Mesenchymal stem cell (in vitro differentiated cells and primary cell): ENCODE results near the gene CCDC136.

ENCODE experiments used
- DNase-seq: peaks from one replicate; pipeline ENCODE4 v3.0.0-alpha.2; 2013
- H2AFZ ChIP-seq: one replicate; pipeline ENCODE4 v1.6.1; 2013; ENCODE audit warnings: low read depth, mild to moderate bottlenecking, control low read depth, inconsistent platforms, low read length, moderate library complexity
- H2AK5ac ChIP-seq: 2 replicates; pipeline ENCODE4 v1.6.1; 2013; ENCODE audit warnings: low read length, moderate library complexity, mild to moderate bottlenecking, inconsistent platforms; ENCODE audit not compliant: severe bottlenecking
- H2BK120ac ChIP-seq: one replicate; pipeline ENCODE4 v1.6.1; 2013; ENCODE audit warnings: low read depth, mild to moderate bottlenecking, inconsistent platforms, low read length, moderate library complexity
- H2BK12ac ChIP-seq, 2 experiments: one replicate each; pipeline ENCODE4 v1.6.1; 2013; ENCODE audit warnings: inconsistent platforms in 2 of 2, low read length in 2 of 2, mild to moderate bottlenecking in 2 of 2, moderate library complexity in 2 of 2, control low read depth in 1 of 2
- H2BK15ac ChIP-seq: one replicate; pipeline ENCODE4 v1.6.1; 2013; ENCODE audit warnings: mild to moderate bottlenecking, low read depth, inconsistent platforms; ENCODE audit not compliant: poor library complexity, severe bottlenecking
- H2BK5ac ChIP-seq: 2 replicates; pipeline ENCODE4 v1.6.1; 2013; ENCODE audit warnings: low read depth, mild to moderate bottlenecking, low read length, control low read depth, inconsistent platforms; ENCODE audit not compliant: poor library complexity, severe bottlenecking
- H3K14ac ChIP-seq, 2 experiments: one replicate each; pipeline ENCODE4 v1.6.1; 2013; ENCODE audit warnings: inconsistent platforms in 2 of 2, low read length in 2 of 2, control low read depth in 1 of 2, mild to moderate bottlenecking in 1 of 2, moderate library complexity in 1 of 2
- H3K18ac ChIP-seq, 2 experiments: one replicate each; pipeline ENCODE4 v1.6.1; 2013; ENCODE audit warnings: inconsistent platforms in 2 of 2, low read length in 2 of 2, control low read depth in 1 of 2, low read depth in 1 of 2, mild to moderate bottlenecking in 1 of 2
- H3K23ac ChIP-seq, 2 experiments: one replicate each; pipeline ENCODE4 v1.6.1; 2013; ENCODE audit warnings: inconsistent platforms in 2 of 2, low read length in 2 of 2, mild to moderate bottlenecking in 2 of 2, moderate library complexity in 2 of 2, control low read depth in 1 of 2
- H3K27ac ChIP-seq: 2 replicates; pipeline ENCODE4 v1.5.1; 2013; ENCODE audit warnings: mild to moderate bottlenecking, moderate library complexity, low read length, control low read depth, inconsistent platforms; ENCODE audit not compliant: poor library complexity, severe bottlenecking
- H3K27me3 ChIP-seq, 2 experiments: 2 replicates each; pipeline versions ENCODE4 v1.6.1 to v1.7.0; 2013; ENCODE audit warnings: low read length in 2 of 2, mild to moderate bottlenecking in 2 of 2, moderate library complexity in 2 of 2, control low read depth in 1 of 2, inconsistent platforms in 1 of 2; ENCODE audit not compliant: control insufficient read depth in 1 of 2, insufficient read depth in 1 of 2
- H3K36me3 ChIP-seq, 2 experiments: 2 replicates each; pipeline versions ENCODE4 v1.6.1 to v1.7.0; 2013; ENCODE audit warnings: low read length in 2 of 2, control low read depth in 1 of 2, inconsistent platforms in 1 of 2, low read depth in 1 of 2, mild to moderate bottlenecking in 1 of 2; ENCODE audit not compliant: insufficient read depth in 2 of 2, control insufficient read depth in 1 of 2
- H3K4ac ChIP-seq, 2 experiments: one replicate each; pipeline ENCODE4 v1.6.1; 2013; ENCODE audit warnings: inconsistent platforms in 2 of 2, low read length in 2 of 2, mild to moderate bottlenecking in 2 of 2, moderate library complexity in 2 of 2, control low read depth in 1 of 2, low read depth in 1 of 2
- H3K4me1 ChIP-seq: 2 replicates; pipeline ENCODE4 v1.6.1; 2013; ENCODE audit warnings: low read depth, low read length, control low read depth; ENCODE audit not compliant: control insufficient read depth, insufficient read depth
- H3K4me2 ChIP-seq: 2 replicates; pipeline ENCODE4 v1.6.1; 2013; ENCODE audit warnings: low read length, mild to moderate bottlenecking, inconsistent platforms; ENCODE audit not compliant: poor library complexity, severe bottlenecking
- H3K4me3 ChIP-seq, 2 experiments: 2 replicates each; pipeline versions ENCODE4 v1.5.1 to v1.7.0; 2013; ENCODE audit warnings: low read length in 2 of 2, mild to moderate bottlenecking in 2 of 2, control low read depth in 1 of 2, low read depth in 1 of 2; ENCODE audit not compliant: insufficient read depth in 1 of 2
- H3K79me1 ChIP-seq: replicated peaks from 2 replicates; pipeline ENCODE4 v1.6.1; 2013; ENCODE audit warnings: mild to moderate bottlenecking, control low read depth, low read length, inconsistent platforms; ENCODE audit not compliant: poor library complexity, severe bottlenecking
- H3K9ac ChIP-seq: 2 replicates; pipeline ENCODE4 v1.7.0; 2013; ENCODE audit warnings: mild to moderate bottlenecking, low read length, moderate library complexity
- H3K9me3 ChIP-seq: 2 replicates; pipeline ENCODE4 v1.7.0; 2013; ENCODE audit warnings: mild to moderate bottlenecking, low read length; ENCODE audit not compliant: control insufficient read depth
- H4K8ac ChIP-seq: one replicate; pipeline ENCODE4 v1.6.1; 2013; ENCODE audit warnings: inconsistent platforms, mild to moderate bottlenecking, low read length, moderate library complexity
- H4K91ac ChIP-seq: one replicate; pipeline ENCODE4 v1.6.1; 2013; ENCODE audit warnings: mild to moderate bottlenecking, low read length, inconsistent platforms
- WGBS: methylation state at CpG from one replicate; pipeline ENCODE4 v1.1.7; 2013; ENCODE audit warnings: mixed read lengths; 5-methylcytosine and 5-hydroxymethylcytosine counted together

The CCDC136 gene

DNA sequence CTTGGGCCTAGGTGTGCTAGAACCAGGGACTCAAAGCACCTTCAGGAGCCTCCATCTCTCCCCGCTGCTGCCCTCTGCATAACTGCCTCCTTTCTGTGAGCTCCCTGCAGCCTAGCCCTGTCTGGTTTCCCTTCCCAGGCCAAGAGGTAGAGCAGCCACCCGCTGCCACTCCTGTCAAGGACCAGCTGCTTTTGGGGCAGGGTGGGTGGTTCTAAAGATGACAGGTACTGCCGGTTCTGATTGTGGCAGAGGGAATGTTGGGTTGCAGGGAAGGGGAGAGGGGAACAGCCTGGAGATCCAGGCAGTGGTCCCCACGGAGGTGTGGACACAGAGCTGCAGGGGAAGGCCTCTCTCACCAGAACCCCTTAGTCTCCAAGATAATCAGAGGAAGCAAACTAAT, 34.7 kb downstream of the CCDC136 start:
- Histone ChIP-seq H2BK120ac (no peak overlapping the region), H2AFZ (no peak overlapping the region), H3K23ac (no peak overlapping the region), H3K27me3 (peaks cover 0 to 8% of the 10 kb centered on the region in 2 experiments), H3K9ac (peak overlapping the region; percentile 50), H3K14ac (no peak overlapping the region), H4K8ac (no peak overlapping the region), H2BK12ac (no peak overlapping the region), H4K91ac (no peak overlapping the region), H2BK5ac (no peak overlapping the region), H3K27ac (no peak overlapping the region), H2BK15ac (peak overlapping the region; percentile 6), H3K36me3 (no peaks in the 10 kb centered on the region), H3K4me2 (no peak overlapping the region), H3K18ac (no peak overlapping the region), H3K9me3 (no peaks in the 10 kb centered on the region), H2AK5ac (no peak overlapping the region), H3K4me3 (no peak overlapping the region), H3K79me1 (no peaks in the 10 kb centered on the region), H3K4me1 (peaks cover 29% of the 10 kb centered on the region), H3K4ac (no peak overlapping the region)
- no peak for DNase-seq
- 96% methylated on average over 4 of the region's 4 CpGs for WGBS

DNA sequence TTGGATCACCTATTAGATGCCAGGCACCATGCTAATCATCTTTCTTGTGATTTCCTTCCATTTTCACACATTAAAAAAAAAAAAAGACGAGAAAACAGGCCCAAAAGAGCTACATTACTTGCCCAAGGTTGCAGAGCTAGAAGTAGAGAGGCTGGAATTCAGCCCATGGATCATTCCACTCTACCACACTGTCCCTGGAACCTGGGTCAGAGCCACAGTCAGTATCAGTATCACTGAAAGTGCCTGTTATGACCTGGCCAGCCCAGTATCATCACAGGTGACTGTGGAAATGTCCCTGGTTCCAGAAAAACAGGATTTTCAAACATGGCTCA, 35.1 kb downstream of the CCDC136 start:
- no peaks in the 10 kb centered on the region for H3K9me3 ChIP-seq
- DNase-seq, result no peak
- H3K27me3 ChIP-seq, result peaks cover 0 to 5% of the 10 kb centered on the region in 2 experiments
- H3K4me3 ChIP-seq, result no peak overlapping the region
- H2BK12ac ChIP-seq, result no peak overlapping the region
- H4K8ac ChIP-seq, result no peak overlapping the region
- no peak overlapping the region for H2AFZ ChIP-seq
- H2BK120ac ChIP-seq, result no peak overlapping the region
- no peak overlapping the region for H2AK5ac ChIP-seq
- H3K4me2 ChIP-seq, result no peak overlapping the region
- no peak overlapping the region for H3K14ac ChIP-seq
- no peak overlapping the region for H3K4ac ChIP-seq
- peak overlapping the region; percentile 50 for H3K9ac ChIP-seq
- no peak overlapping the region for H3K23ac ChIP-seq
- no peaks in the 10 kb centered on the region for H3K36me3 ChIP-seq
- H3K4me1 ChIP-seq, result peaks cover 33% of the 10 kb centered on the region
- H2BK15ac ChIP-seq, result no peak overlapping the region
- H3K27ac ChIP-seq, result no peak overlapping the region
- H2BK5ac ChIP-seq, result no peak overlapping the region
- no peak overlapping the region for H3K18ac ChIP-seq
- H4K91ac ChIP-seq, result no peak overlapping the region
- 79% methylated on average over 1 of the region's 1 CpG for WGBS
- H3K79me1 ChIP-seq, result no peaks in the 10 kb centered on the region

DNA sequence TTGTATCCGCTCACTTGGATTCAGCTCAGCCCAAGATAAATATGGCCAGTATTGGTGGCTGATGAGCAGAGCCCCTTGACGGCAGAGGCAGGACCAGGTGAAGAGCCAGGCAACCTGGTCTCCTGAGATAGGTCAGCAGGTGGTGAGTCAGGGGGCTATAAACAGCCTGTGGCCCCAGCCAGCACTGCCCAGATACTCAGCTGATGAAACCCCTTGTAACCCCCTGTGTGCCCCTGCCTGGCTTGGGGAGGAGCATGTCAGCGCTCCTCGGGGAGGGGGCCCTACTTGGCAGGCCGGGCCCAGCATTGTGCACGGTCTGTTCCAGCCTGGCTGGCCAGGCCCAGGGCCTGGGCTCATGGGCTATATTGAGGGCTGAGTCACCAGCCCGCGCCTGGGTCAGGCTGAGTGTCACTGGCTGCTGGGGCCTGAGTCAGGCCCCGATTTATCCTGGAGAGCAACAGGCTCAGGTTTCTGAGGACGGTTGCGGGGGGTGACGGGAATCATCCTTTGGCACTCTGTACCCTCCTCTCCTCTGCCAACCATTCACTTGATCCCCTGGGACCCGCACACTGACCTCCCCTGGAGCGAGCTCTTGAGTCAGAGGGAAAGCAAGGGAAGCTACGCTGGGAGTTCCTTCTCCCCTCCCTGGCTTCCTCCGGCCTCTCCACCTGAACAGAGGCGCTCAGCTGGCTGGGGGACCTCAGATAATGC, 35.6 kb downstream of the CCDC136 start:
- WGBS, result 30% methylated on average over 17 of the region's 17 CpGs
- Histone ChIP-seq H2AK5ac (no peak overlapping the region), H3K4me2 (no peak overlapping the region), H3K9me3 (no peaks in the 10 kb centered on the region), H3K27ac (peak overlapping the region; percentile 39), H3K79me1 (no peaks in the 10 kb centered on the region), H3K36me3 (no peaks in the 10 kb centered on the region), H2AFZ (peak overlapping the region; percentile 6), H2BK12ac (peak overlapping the region in 1 of 2 experiments; percentile 46), H3K4me1 (peaks cover 38% of the 10 kb centered on the region), H3K23ac (no peak overlapping the region), H3K4me3 (peak overlapping the region in 1 of 2 experiments; percentile 17), H2BK15ac (peak overlapping the region; percentile 55), H3K4ac (peak overlapping the region; percentile 12 to 42), H3K9ac (peak overlapping the region; percentile 67), H3K18ac (peak overlapping the region; percentile 41 to 44), H4K8ac (peak overlapping the region; percentile 67), H2BK120ac (no peak overlapping the region), H4K91ac (peak overlapping the region; percentile 56), H3K14ac (no peak overlapping the region), H3K27me3 (no peaks in the 10 kb centered on the region), H2BK5ac (no peak overlapping the region)
- peak; percentile 87 for DNase-seq

DNA sequence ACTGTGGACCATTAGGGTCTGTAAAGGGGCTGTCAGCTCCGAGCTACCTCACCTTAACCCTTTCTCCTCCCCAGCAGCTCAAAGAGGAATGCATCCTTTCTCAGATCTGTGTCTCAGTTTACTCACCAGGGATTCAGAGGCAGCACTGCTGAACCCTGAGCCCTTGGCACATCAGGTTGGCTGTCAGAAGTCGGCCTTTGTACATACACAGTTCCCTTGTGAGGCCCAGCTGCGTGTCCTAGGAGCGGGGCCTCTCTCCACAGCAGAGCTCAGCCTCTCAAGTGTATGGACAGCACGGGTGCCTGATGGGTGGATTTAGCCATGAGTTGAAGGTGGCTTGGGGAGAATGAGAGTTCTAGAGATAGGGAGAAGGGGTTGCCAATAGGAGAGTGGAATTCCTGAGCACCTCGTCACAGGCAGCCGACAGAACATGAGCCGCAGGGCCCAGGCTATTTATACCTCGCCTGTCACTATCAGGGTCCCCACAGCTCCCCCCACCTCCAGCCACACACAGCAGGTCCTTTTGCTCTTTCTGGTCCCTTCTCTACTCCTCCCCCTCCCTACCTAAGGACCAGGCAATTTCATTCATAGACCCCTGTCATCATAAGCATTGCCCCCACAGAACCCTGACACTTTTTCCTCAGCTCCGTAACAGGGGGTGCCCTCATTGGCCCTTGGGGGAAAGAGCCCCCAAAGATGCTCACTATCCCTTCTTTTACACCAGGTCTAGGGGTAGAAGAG, 36.4 kb downstream of the CCDC136 start:
- no peak overlapping the region for H4K91ac ChIP-seq
- peak overlapping the region; percentile 23 to 44 for H3K18ac ChIP-seq
- no peak overlapping the region for H2BK5ac ChIP-seq
- H2BK15ac ChIP-seq, result no peak overlapping the region
- peak overlapping the region in 1 of 2 experiments; percentile 46 for H2BK12ac ChIP-seq
- H3K27ac ChIP-seq, result peak overlapping the region; percentile 39
- H2AK5ac ChIP-seq, result peak overlapping the region; percentile 20
- no peak overlapping the region for H2AFZ ChIP-seq
- H3K4me2 ChIP-seq, result no peak overlapping the region
- no peaks in the 10 kb centered on the region for H3K36me3 ChIP-seq
- H3K9me3 ChIP-seq, result no peaks in the 10 kb centered on the region
- peak overlapping the region; percentile 67 for H3K9ac ChIP-seq
- H3K14ac ChIP-seq, result no peak overlapping the region
- no peak overlapping the region for H3K23ac ChIP-seq
- 4% methylated on average over 9 of the region's 10 CpGs for WGBS
- DNase-seq, result peak; percentile 90
- H3K4me3 ChIP-seq, result peak overlapping the region in 1 of 2 experiments; percentile 17
- H3K27me3 ChIP-seq, result no peaks in the 10 kb centered on the region
- H3K4ac ChIP-seq, result peak overlapping the region in 1 of 2 experiments; percentile 42
- H3K4me1 ChIP-seq, result peaks cover 45% of the 10 kb centered on the region
- H4K8ac ChIP-seq, result peak overlapping the region; percentile 15
- no peaks in the 10 kb centered on the region for H3K79me1 ChIP-seq
- H2BK120ac ChIP-seq, result no peak overlapping the region
